HepG2 (cell line): ENCODE results near the gene RHBDD1. TPM values are rescaled to one million over a fixed set of nuclear protein-coding genes. Genes with fewer than 3 reads are reported as not detected.
A peak's percentile ranks its signal among the peaks of the same experiment; 100 is the strongest.

Experiments
- BORCS8-MEF2B ChIP-seq: sonication (generic); formaldehyde crosslinking; IDR thresholded peaks from 2 replicates; pipeline ENCODE4 v1.8.0; 2022; ENCODE audit warnings: mild to moderate bottlenecking, missing genetic modification reagents
- DR1 ChIP-seq: sonication (generic); formaldehyde crosslinking; IDR thresholded peaks from 2 replicates; pipeline ENCODE4 v1.8.0; 2021; ENCODE audit warnings: mild to moderate bottlenecking, missing genetic modification reagents, inconsistent platforms
- GATA4 ChIP-seq: sonication (generic); IDR thresholded peaks from 2 replicates; pipeline ENCODE4 v1.6.1; 2016; ENCODE audit warnings: antibody characterized with exemption, low read depth, borderline replicate concordance
- HDAC2 ChIP-seq: sonication (generic); formaldehyde crosslinking; IDR thresholded peaks from 2 replicates; pipeline ENCODE4 v1.4.0; 2020; ENCODE audit warnings: missing genetic modification reagents
- HOXA9 ChIP-seq: sonication (generic); formaldehyde crosslinking; IDR thresholded peaks from 2 replicates; pipeline ENCODE4 v1.8.1; 2022; ENCODE audit warnings: missing genetic modification reagents, mild to moderate bottlenecking, moderate library complexity, borderline replicate concordance
- KDM1A ChIP-seq: IDR thresholded peaks from 2 replicates; pipeline ENCODE4 v1.6.1; 2016; ENCODE audit warnings: missing compliant biosample characterization
- MED1 ChIP-seq: sonication (generic); formaldehyde crosslinking; IDR thresholded peaks from 2 replicates; pipeline ENCODE4 v1.4.0; 2020; ENCODE audit warnings: missing genetic modification reagents
- PITX1 ChIP-seq: sonication (generic); formaldehyde crosslinking; IDR thresholded peaks from 2 replicates; pipeline ENCODE4 v1.5.1; 2020; ENCODE audit warnings: mild to moderate bottlenecking, missing genetic modification reagents
- TCF7 ChIP-seq: sonication (generic); IDR thresholded peaks from 2 replicates; pipeline ENCODE4 v1.6.1; 2016; ENCODE audit warnings: antibody characterized with exemption, low read depth
- THYN1 ChIP-seq: sonication (generic); formaldehyde crosslinking; IDR thresholded peaks from 2 replicates; pipeline ENCODE4 v1.8.1; 2023; ENCODE audit warnings: low read depth, mild to moderate bottlenecking, moderate library complexity, missing genetic modification reagents, borderline replicate concordance
- ZBTB37 ChIP-seq: sonication (generic); formaldehyde crosslinking; IDR thresholded peaks from 2 replicates; pipeline ENCODE4 v1.4.0; 2020; ENCODE audit warnings: mild to moderate bottlenecking, missing genetic modification reagents
- ZNF12 ChIP-seq: sonication (generic); formaldehyde crosslinking; IDR thresholded peaks from 2 replicates; pipeline ENCODE4 v1.5.0; 2020; ENCODE audit warnings: missing genetic modification reagents
- ZNF44 ChIP-seq: sonication (generic); formaldehyde crosslinking; IDR thresholded peaks from 2 replicates; pipeline ENCODE4 v1.5.1; 2020; ENCODE audit warnings: mild to moderate bottlenecking, missing genetic modification reagents
- ZNF550 ChIP-seq: sonication (generic); formaldehyde crosslinking; IDR thresholded peaks from 2 replicates; pipeline ENCODE4 v1.4.0; 2020; ENCODE audit warnings: mild to moderate bottlenecking, missing genetic modification reagents, borderline replicate concordance
- ZNF607 ChIP-seq: sonication (generic); formaldehyde crosslinking; IDR thresholded peaks from 2 replicates; pipeline ENCODE4 v1.5.1; 2020; ENCODE audit warnings: missing genetic modification reagents, mild to moderate bottlenecking, borderline replicate concordance
- ZNF614 ChIP-seq: IDR thresholded peaks from 2 replicates; pipeline ENCODE4 v1.6.1; 2018; ENCODE audit warnings: missing biosample characterization, missing genetic modification reagents, inconsistent platforms, borderline replicate concordance
- ZNF709 ChIP-seq: sonication (generic); formaldehyde crosslinking; IDR thresholded peaks from 2 replicates; pipeline ENCODE4 v1.5.0; 2020; ENCODE audit warnings: mild to moderate bottlenecking, missing genetic modification reagents
- ZNF713 ChIP-seq: sonication (generic); formaldehyde crosslinking; IDR thresholded peaks from 2 replicates; pipeline ENCODE4 v1.4.0; 2020; ENCODE audit warnings: mild to moderate bottlenecking, missing genetic modification reagents
- ZNF740 ChIP-seq: sonication (generic); formaldehyde crosslinking; IDR thresholded peaks from 2 replicates; pipeline ENCODE4 v1.4.0; 2020; ENCODE audit warnings: missing genetic modification reagents
- ZNF850 ChIP-seq: sonication (generic); formaldehyde crosslinking; conservative IDR thresholded peaks from 2 replicates; pipeline ENCODE4 v1.9.0; 2021; ENCODE audit warnings: mild to moderate bottlenecking, missing genetic modification reagents
- polyA plus RNA-seq, 8 experiments: library from polyadenylated mRNA; depleted of rRNA in 3 of 8; stranded (reverse) in 7 of 8; unstranded in 1 of 8; fragments of >200 nt; fragmentation: Illumina TruSeq in 4 of 8; extraction: Trizol in 4 of 8; gene quantifications; 2 replicates each; pipeline versions ENCODE4 v1.2.1 to v1.2.3, GENCODE V29; 2011 to 2016; ENCODE audit warnings: low read depth in 4 of 8, missing spikeins in 1 of 8, mixed read lengths in 1 of 8; ENCODE audit not compliant: insufficient read depth in 1 of 8
- total RNA-seq, 5 experiments: library from RNA; depleted of rRNA; stranded (reverse); fragments of >200 nt; fragmentation: Illumina TruSeq; extraction: Trizol; gene quantifications; 2 replicates each; pipeline ENCODE4 v1.2.3, GENCODE V29; 2016; ENCODE audit warnings: low read depth in 1 of 5
- TF ChIP-seq, protein P1 (sequence below), 2 experiments: sonication (generic) in 1 of 2; formaldehyde crosslinking in 1 of 2; IDR thresholded peaks; 2 replicates each; pipeline versions ENCODE4 v1.4.0 to v1.6.1; 2016 to 2020; ENCODE audit warnings: borderline replicate concordance in 1 of 2, low read depth in 1 of 2, mild to moderate bottlenecking in 1 of 2, missing genetic modification reagents in 1 of 2
- TF ChIP-seq, protein P2 (sequence below): sonication (generic); formaldehyde crosslinking; IDR thresholded peaks from 2 replicates; pipeline ENCODE4 v1.4.0; 2020; ENCODE audit warnings: missing genetic modification reagents, borderline replicate concordance

The RHBDD1 gene
- total and polyA plus RNA-seq, 2 of the 13 experiments (the other 11 are each of a cell fraction or from before 2014, with no cell fraction given): 8.2 to 9.5 TPM

DNA sequence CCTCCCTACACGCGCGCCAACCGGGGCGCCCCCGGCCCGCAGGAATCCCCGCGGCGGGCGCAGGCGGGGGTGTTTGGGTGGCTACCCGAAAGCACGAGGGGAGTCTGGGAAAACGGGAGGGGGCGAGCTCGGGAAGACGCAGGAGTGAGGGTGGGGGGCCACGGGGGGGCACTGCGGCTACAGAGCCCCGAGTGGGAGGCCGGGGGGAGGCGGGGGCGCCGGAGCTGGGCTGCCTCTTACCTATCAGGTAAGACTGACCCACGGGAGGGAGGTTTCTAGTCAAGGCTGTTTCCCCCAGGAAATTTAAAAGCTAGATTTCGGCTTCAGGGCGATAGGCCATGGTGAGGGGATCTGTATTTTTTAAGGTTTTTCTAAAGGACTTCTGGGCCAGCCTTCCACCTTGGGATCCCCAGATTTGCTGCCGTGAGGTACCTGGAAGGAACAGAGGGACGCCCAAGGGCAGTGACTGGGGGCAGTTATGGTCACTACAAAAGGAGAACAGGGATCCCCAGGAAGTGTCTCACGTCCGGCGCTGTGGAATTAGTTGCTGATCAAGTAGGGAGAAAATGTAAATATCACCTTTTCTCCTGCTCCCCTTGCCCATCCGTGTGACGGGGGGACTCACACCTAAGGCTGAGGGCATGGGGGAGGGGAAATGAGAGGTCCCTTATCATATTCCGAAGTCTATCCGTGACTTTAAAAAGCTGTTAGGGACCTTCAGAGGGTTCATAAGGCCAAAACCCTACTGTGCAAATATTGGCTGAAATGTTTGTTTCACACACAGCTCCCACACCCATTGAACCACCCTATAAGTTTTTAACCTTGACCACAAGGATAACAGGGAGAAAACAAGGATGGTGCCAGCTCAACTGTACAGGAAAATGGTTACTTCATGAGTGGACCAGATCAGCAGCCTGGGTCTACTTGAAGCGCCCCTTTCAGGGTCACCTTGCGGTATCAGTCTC is 35.6 kb upstream of the RHBDD1 start (continued):
- no peak; the same call in 1 of the 2 replicates for TF ChIP-seq ZBTB37 (CRISPR knock-in tag)
- TF ChIP-seq ZNF614 (CRISPR knock-in tag): peak; percentile 94
- TF ChIP-seq GATA4: peak; percentile 98
- TF ChIP-seq ZNF850 (CRISPR knock-in tag): no peak
- no peak for TF ChIP-seq HOXA9
- TF ChIP-seq TCF7: peak; percentile 95
- TF ChIP-seq, protein P1, sequence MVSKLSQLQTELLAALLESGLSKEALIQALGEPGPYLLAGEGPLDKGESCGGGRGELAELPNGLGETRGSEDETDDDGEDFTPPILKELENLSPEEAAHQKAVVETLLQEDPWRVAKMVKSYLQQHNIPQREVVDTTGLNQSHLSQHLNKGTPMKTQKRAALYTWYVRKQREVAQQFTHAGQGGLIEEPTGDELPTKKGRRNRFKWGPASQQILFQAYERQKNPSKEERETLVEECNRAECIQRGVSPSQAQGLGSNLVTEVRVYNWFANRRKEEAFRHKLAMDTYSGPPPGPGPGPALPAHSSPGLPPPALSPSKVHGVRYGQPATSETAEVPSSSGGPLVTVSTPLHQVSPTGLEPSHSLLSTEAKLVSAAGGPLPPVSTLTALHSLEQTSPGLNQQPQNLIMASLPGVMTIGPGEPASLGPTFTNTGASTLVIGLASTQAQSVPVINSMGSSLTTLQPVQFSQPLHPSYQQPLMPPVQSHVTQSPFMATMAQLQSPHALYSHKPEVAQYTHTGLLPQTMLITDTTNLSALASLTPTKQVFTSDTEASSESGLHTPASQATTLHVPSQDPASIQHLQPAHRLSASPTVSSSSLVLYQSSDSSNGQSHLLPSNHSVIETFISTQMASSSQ (IDR thresholded peaks at IDR 0.05; ENCODE audit: low read depth): peak; percentile 91
- TF ChIP-seq, protein P1 (CRISPR knock-in tag; IDR thresholded peaks at IDR 0.05; ENCODE audit: borderline replicate concordance): peak; percentile 96
- TF ChIP-seq ZNF713 (CRISPR knock-in tag): no peak
- peak; percentile 67 for TF ChIP-seq ZNF12
- no peak; the same call in 1 of the 2 replicates for TF ChIP-seq BORCS8-MEF2B
- TF ChIP-seq ZNF607 (CRISPR knock-in tag): 0 out of 2 replicates have a peak, but pooled peaks have one; percentile 41
- peak; percentile 25; the same call in 1 of the 2 replicates for TF ChIP-seq ZNF44 (CRISPR knock-in tag)
- TF ChIP-seq THYN1: no peak
- peak; percentile 99 for TF ChIP-seq MED1 (CRISPR knock-in tag)
- TF ChIP-seq ZNF709 (CRISPR knock-in tag): peak; percentile 60; the same call in 1 of the 2 replicates
- peak; percentile 94 for TF ChIP-seq PITX1 (CRISPR knock-in tag)
- peak; percentile 100 for TF ChIP-seq HDAC2 (CRISPR knock-in tag)
- no peak for TF ChIP-seq ZNF550 (CRISPR knock-in tag)
- peak; percentile 64; the same call in 1 of the 2 replicates for TF ChIP-seq KDM1A (CRISPR knock-in tag)
- TF ChIP-seq, protein P2, sequence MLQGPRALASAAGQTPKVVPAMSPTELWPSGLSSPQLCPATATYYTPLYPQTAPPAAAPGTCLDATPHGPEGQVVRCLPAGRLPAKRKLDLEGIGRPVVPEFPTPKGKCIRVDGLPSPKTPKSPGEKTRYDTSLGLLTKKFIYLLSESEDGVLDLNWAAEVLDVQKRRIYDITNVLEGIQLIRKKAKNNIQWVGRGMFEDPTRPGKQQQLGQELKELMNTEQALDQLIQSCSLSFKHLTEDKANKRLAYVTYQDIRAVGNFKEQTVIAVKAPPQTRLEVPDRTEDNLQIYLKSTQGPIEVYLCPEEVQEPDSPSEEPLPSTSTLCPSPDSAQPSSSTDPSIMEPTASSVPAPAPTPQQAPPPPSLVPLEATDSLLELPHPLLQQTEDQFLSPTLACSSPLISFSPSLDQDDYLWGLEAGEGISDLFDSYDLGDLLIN: peak; percentile 50; the same call in 1 of the 2 replicates
- TF ChIP-seq DR1 (CRISPR knock-in tag): no peak
- TF ChIP-seq ZNF740 (CRISPR knock-in tag): no peak
